Ascending aorta (tissue), 2 donors: ENCODE data around the gene GSTM4. TPM values are rescaled to one million over a fixed set of nuclear protein-coding genes. Genes with fewer than 3 reads are reported as not detected.
A peak's percentile ranks its signal among the peaks of the same experiment; 100 is the strongest.
"Not testable (repeated sequence)": the region's sequence is repeated elsewhere in the genome, so short reads cannot be mapped to it uniquely, and the experiment has no call there.

ENCODE experiments used
- DNase-seq, 2 donors: peaks; one replicate each; pipeline ENCODE4 v3.0.0-alpha.2; 2019; ENCODE audit warnings: low spot score in 2 of 2
- H3K27ac ChIP-seq, 2 donors: fragments of 200-600 bp; sonication (generic); one replicate each; pipeline ENCODE4 v1.5.1; 2016 to 2017; ENCODE audit warnings: mild to moderate bottlenecking in 1 of 2
- H3K27me3 ChIP-seq: fragments of 200-600 bp; sonication (generic); one replicate; pipeline ENCODE4 v1.5.1; 2017
- H3K36me3 ChIP-seq, 2 donors: fragments of 200-600 bp; sonication (generic); one replicate each; pipeline ENCODE4 v1.5.1; 2016
- H3K4me1 ChIP-seq, 2 donors: fragments of 200-600 bp; sonication (generic); one replicate each; pipeline ENCODE4 v1.5.1; 2016 to 2017; ENCODE audit warnings: mild to moderate bottlenecking in 1 of 2
- H3K4me3 ChIP-seq, 2 donors: fragments of 200-600 bp; sonication (generic); one replicate each; pipeline ENCODE4 v1.5.1; 2016 to 2017; ENCODE audit warnings: mild to moderate bottlenecking in 1 of 2
- H3K9me3 ChIP-seq, 2 donors: fragments of 200-600 bp; sonication (generic); one replicate each; pipeline ENCODE4 v1.5.1; 2016
- CTCF ChIP-seq, 3 experiments: fragments of 200-600 bp in 2 of 3; fragments of 450-650 bp in 1 of 3; sonication (generic) in 2 of 3; IDR thresholded peaks; one replicate each; pipeline ENCODE4 v1.5.1; 2016 to 2019; ENCODE audit warnings: antibody characterized with exemption in 3 of 3, mild to moderate bottlenecking in 1 of 3, moderate library complexity in 1 of 3
- intact Hi-C: fragments of 100-400 bp; cut with DNase I; formaldehyde crosslinking; loops from one replicate; pipeline ENCODE4 v1.15.1; 2023
- total RNA-seq: library from RNA; depleted of rRNA; stranded (reverse); fragments of >200 nt; gene quantifications from one replicate; pipeline ENCODE4 v1.1.0, GENCODE V29; 2016

Gene GSTM4
- total RNA-seq, 1 donor from 2014 or later, result 27.8 TPM

- H3K4me3 ChIP-seq, result no peak overlapping the region
- H3K27me3 ChIP-seq, result no peaks in the 10 kb centered on the region
- no peaks in the 10 kb centered on the region for H3K9me3 ChIP-seq
- intact Hi-C loops, result no loop called here
- H3K36me3 ChIP-seq, result peaks cover 7 to 16% of the 10 kb centered on the region in 2 donors
- no peak overlapping the region for H3K27ac ChIP-seq
- DNase-seq, result no peak
- peaks cover 0 to 5% of the 10 kb centered on the region in 2 donors for H3K4me1 ChIP-seq
- no peak for TF ChIP-seq CTCF (IDR thresholded peaks at IDR 0.05)
Measured at GRCh38 chr1:109669246-109669948, 13.5 kb downstream of the GSTM4 start.

- peaks cover 7 to 18% of the 10 kb centered on the region in 2 donors for H3K36me3 ChIP-seq
- H3K27me3 ChIP-seq, H3K4me1 ChIP-seq, H3K9me3 ChIP-seq, DNase-seq, H3K4me3 ChIP-seq, intact Hi-C loops, H3K27ac ChIP-seq: not testable (repeated sequence)
Measured at GRCh38 chr1:109669949-109670302, 14.0 kb downstream of the GSTM4 start.

GRCh38 chr1:109671067-109671466 is 15.2 kb downstream of the GSTM4 start:
- Histone ChIP-seq H3K27me3 (no peaks in the 10 kb centered on the region), H3K9me3 (no peaks in the 10 kb centered on the region), H3K4me1 (peaks cover 0 to 5% of the 10 kb centered on the region in 2 donors), H3K36me3 (peaks cover 7 to 18% of the 10 kb centered on the region in 2 donors), H3K27ac (no peak overlapping the region), H3K4me3 (no peak overlapping the region)
- intact Hi-C loops, result no loop called here
- TF ChIP-seq CTCF (IDR thresholded peaks at IDR 0.05), result no peak
- no peak for DNase-seq

GRCh38 chr1:109673861-109674260 is 18.0 kb downstream of the GSTM4 start:
- H3K4me3 ChIP-seq, DNase-seq, H3K9me3 ChIP-seq, intact Hi-C loops, H3K27me3 ChIP-seq, H3K27ac ChIP-seq, H3K4me1 ChIP-seq: not testable (repeated sequence)
- H3K36me3 ChIP-seq, result peaks cover 7 to 18% of the 10 kb centered on the region in 2 donors

GRCh38 chr1:109676683-109677381 is 20.9 kb downstream of the GSTM4 start:
- DNase-seq, H3K4me3 ChIP-seq, intact Hi-C loops, H3K27ac ChIP-seq, H3K36me3 ChIP-seq, H3K4me1 ChIP-seq, H3K27me3 ChIP-seq, H3K9me3 ChIP-seq: not testable (repeated sequence)

GRCh38 chr1:109677459-109677858 is 21.6 kb downstream of the GSTM4 start:
- Histone ChIP-seq H3K9me3 (no peaks in the 10 kb centered on the region), H3K27me3 (no peaks in the 10 kb centered on the region), H3K27ac (no peak overlapping the region), H3K4me1 (no peaks in the 10 kb centered on the region), H3K4me3 (no peak overlapping the region), H3K36me3 (peaks cover 7% of the 10 kb centered on the region in 2 donors)
- no peak for TF ChIP-seq CTCF (IDR thresholded peaks at IDR 0.05)
- no peak for DNase-seq
- intact Hi-C loops, result no loop called here

- H3K4me1 ChIP-seq, H3K27ac ChIP-seq, H3K27me3 ChIP-seq, H3K9me3 ChIP-seq, DNase-seq, H3K36me3 ChIP-seq, intact Hi-C loops, H3K4me3 ChIP-seq: not testable (repeated sequence)
Measured at GRCh38 chr1:109678637-109679036, 22.7 kb downstream of the GSTM4 start.

- H3K4me3 ChIP-seq, H3K27me3 ChIP-seq, DNase-seq, H3K27ac ChIP-seq, H3K4me1 ChIP-seq, H3K36me3 ChIP-seq, H3K9me3 ChIP-seq: not testable (repeated sequence)
- intact Hi-C loops, result loop anchor here (5.0 kb wide), 1 partner anchor 42 kb away; no protein-coding TSS in a partner anchor
Measured at GRCh38 chr1:109684777-109685176, 28.9 kb downstream of the GSTM4 start.

GRCh38 chr1:109685399-109685798 is 29.5 kb downstream of the GSTM4 start:
- not testable (repeated sequence) for H3K36me3 ChIP-seq, H3K27ac ChIP-seq, H3K9me3 ChIP-seq, DNase-seq, H3K4me1 ChIP-seq, H3K27me3 ChIP-seq, H3K4me3 ChIP-seq
- intact Hi-C loops, result loop anchor here (5.0 kb wide), 1 partner anchor 43 kb away; no protein-coding TSS in a partner anchor

GRCh38 chr1:109685890-109686289 is 30.0 kb downstream of the GSTM4 start:
- not testable (repeated sequence) for H3K4me1 ChIP-seq, H3K4me3 ChIP-seq
- intact Hi-C loops, result loop anchor here (5.0 kb wide), 1 partner anchor 44 kb away; no protein-coding TSS in a partner anchor

GRCh38 chr1:109687109-109687508 is 31.2 kb downstream of the GSTM4 start:
- Histone ChIP-seq H3K27ac (peak overlapping the region in 1 of 2 donors; percentile 46), H3K4me3 (peak overlapping the region in 1 of 2 donors; percentile 38)

More at GRCh38 chr1:109685890-109686289, 30.0 kb downstream of the GSTM4 start:
- not testable (repeated sequence) for DNase-seq, H3K36me3 ChIP-seq, H3K9me3 ChIP-seq, H3K27ac ChIP-seq, H3K27me3 ChIP-seq

More at GRCh38 chr1:109687109-109687508, 31.2 kb downstream of the GSTM4 start:
- H3K36me3 ChIP-seq, DNase-seq, H3K4me1 ChIP-seq, H3K27me3 ChIP-seq, H3K9me3 ChIP-seq: not testable (repeated sequence)
- intact Hi-C loops, result loop anchor here (1.0 to 5.0 kb wide), 2 partner anchors 45 to 139 kb away; partner anchors contain the start of gene GNAI3
